ENCODE measurements around the gene SH2D7. TPM values are rescaled to one million over a fixed set of nuclear protein-coding genes. Genes with fewer than 3 reads are reported as not detected.
"Not testable (repeated sequence)": the region's sequence is repeated elsewhere in the genome, so short reads cannot be mapped to it uniquely, and the experiment has no call there.

SH2D7 gene
- polyA plus RNA-seq, 1 of the 3 experiments (the other 2 are of a cell fraction): not detected

- TF ChIP-seq, protein P1, sequence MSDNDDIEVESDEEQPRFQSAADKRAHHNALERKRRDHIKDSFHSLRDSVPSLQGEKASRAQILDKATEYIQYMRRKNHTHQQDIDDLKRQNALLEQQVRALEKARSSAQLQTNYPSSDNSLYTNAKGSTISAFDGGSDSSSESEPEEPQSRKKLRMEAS (IDR thresholded peaks at IDR 0.05; ENCODE audit: low read depth): no peak
- TF ChIP-seq FOXM1 (IDR thresholded peaks at IDR 0.05; ENCODE audit: low read depth): no peak
- no peak for TF ChIP-seq NFIC (IDR thresholded peaks at IDR 0.05; ENCODE audit: borderline replicate concordance)
These were observed 57.7 kb downstream of the SH2D7 start (continued) for GRCh38 chr15:78149805-78150751.

- WGBS (ENCODE audit: low lambda C conversion rate): 100% methylated on average over 8 of the region's 8 CpGs
- H3K4me2 ChIP-seq: 0 out of 2 replicates have a peak overlapping the region, but pooled peaks have one; percentile 97
These were observed 58.7 kb downstream of the SH2D7 start for GRCh38 chr15:78151075-78151474.

More at GRCh38 chr15:78151075-78151474, 58.7 kb downstream of the SH2D7 start:
- H4K20me1 ChIP-seq (ENCODE audit: insufficient read depth); H3K9me3 ChIP-seq; H3K27me3 ChIP-seq (ENCODE audit: insufficient read depth); H3K27ac ChIP-seq (ENCODE audit: low read depth in 2 of 2, low read length in 1 of 2); H3F3A ChIP-seq (replicated peaks; ENCODE audit: insufficient read depth); H3K4me3 ChIP-seq (ENCODE audit: low read depth in 2 of 2, low read length in 1 of 2); H3K9ac ChIP-seq; DNase-seq; H3K9me2 ChIP-seq; H3K36me3 ChIP-seq (replicated peaks in 1 of 2; ENCODE audit: control insufficient read depth in 1 of 2, insufficient read depth in 2 of 2, low read length in 1 of 2); H2AFZ ChIP-seq (ENCODE audit: low read depth): not testable (repeated sequence)
- CTCF ChIA-PET: interaction anchor here (1.1 to 3.2 kb wide), 3 partner anchors 20 to 44 kb away, joined by 6 to 24 read pairs (median 8); partner anchors contain the start of gene CIB2
- Histone ChIP-seq H3K4me1 (ENCODE audit: control insufficient read depth in 1 of 2, insufficient read depth in 2 of 2, low read depth in 1 of 2, low read length in 1 of 2) (peaks cover 7 to 12% of the 10 kb centered on the region in 2 experiments), H3K79me2 (ENCODE audit: insufficient read depth) (peaks cover 57% of the 10 kb centered on the region)
- POLR2A ChIA-PET: interaction anchor here (2.2 kb wide), 1 partner anchor 20 kb away, joined by 9 read pairs; the partner anchor contains the start of gene CIB2

Small RNAs within 50 kb of the gene (small RNA-seq; reads per million reads assigned to genes)
- gene RF00092: 0 reads per million in 7 experiments

Other genes with a start within 250 kb of the SH2D7 start
- gene TBC1D2B, start 14.8 kb upstream of the SH2D7 start, polyA plus RNA-seq (2012; rRNA removed): 19.0 and 26.8 TPM in 2 replicates
- 39.6 and 40.8 TPM in 2 replicates for gene CIB2, start 38.9 kb downstream of the SH2D7 start, polyA plus RNA-seq (2012; rRNA removed)
- 33.2 and 34.0 TPM in 2 replicates for gene IDH3A, start 56.8 kb downstream of the SH2D7 start, polyA plus RNA-seq (2012; rRNA removed)
- gene ACSBG1, start 142.0 kb downstream of the SH2D7 start, polyA plus RNA-seq (2012; rRNA removed): under 0.01 and 0.02 TPM in 2 replicates
- 0.02 and 0.03 TPM in 2 replicates for gene DNAJA4, start 172.0 kb downstream of the SH2D7 start, polyA plus RNA-seq (2012; rRNA removed)
- gene SKIC8, start 207.0 kb downstream of the SH2D7 start, polyA plus RNA-seq (2012; rRNA removed): 78.8 and 124 TPM in 2 replicates
- 1.0 and 1.6 TPM in 2 replicates for gene CRABP1, start 247.8 kb downstream of the SH2D7 start, polyA plus RNA-seq (2012; rRNA removed)

Data from SK-N-SH (cell line).